Adrenal gland (tissue), 5 donors: Measurements from ENCODE around the gene ZNF511.

Experiments
- CTCF ChIP-seq, 6 experiments: fragments of 450-650 bp in 4 of 6; fragments of 200-600 bp in 2 of 6; sonication (generic) in 1 of 6; IDR thresholded peaks; 1 replicate in 5 of 6; 2 replicates in 1 of 6; pipeline versions ENCODE4 v1.5.1 to v1.8.0; 2016 to 2021; ENCODE audit warnings: antibody characterized with exemption in 6 of 6, mild to moderate bottlenecking in 2 of 6, moderate library complexity in 1 of 6
- POLR2A ChIP-seq, 2 donors: fragments of 450-650 bp; IDR thresholded peaks; one replicate each; pipeline ENCODE4 v1.6.1; 2017; ENCODE audit warnings: antibody characterized with exemption in 2 of 2, mild to moderate bottlenecking in 2 of 2, moderate library complexity in 1 of 2
- donor health status: DM: no; HTN: no; CAD: no.

- TF ChIP-seq CTCF (IDR thresholded peaks at IDR 0.05) (no peak), POLR2A (IDR thresholded peaks at IDR 0.05) (no peak)
Measured at GRCh38 chr10:133299738-133300137, 9.0 kb upstream of the ZNF511 start.
